Endothelial cell of umbilical vein (primary cell): ENCODE results near the gene RPS25. TPM values are rescaled to one million over a fixed set of nuclear protein-coding genes. Genes with fewer than 3 reads are reported as not detected.

ENCODE experiments used
- BruUV-seq: library from RNA; stranded (reverse); fragments of 400-500 nt; replicated peaks from 2 replicates; lab custom pipeline; 2021; lab: Mats Ljungman, UMichigan
- CTCF ChIA-PET: fragments of 300-600, 350-600 bp; sonication (Branson Sonifier 250); formaldehyde crosslinking; loops from one replicate; lab custom pipeline; 2021; ENCODE audit warnings: antibody characterized with exemption, inconsistent platforms; lab: Charles Lee
- POLR2A ChIA-PET: fragments of 300-600, 350-600 bp; sonication (Branson Sonifier 250); formaldehyde crosslinking; loops from one replicate; lab custom pipeline; 2021; ENCODE audit warnings: antibody characterized with exemption, inconsistent platforms; lab: Charles Lee
- DNase-seq: peaks from one replicate; pipeline ENCODE4 v3.0.0-alpha.2; 2011; ENCODE audit warnings: low read depth, low spot score
- FAIRE-seq: peaks from 2 replicates; lab custom pipeline; 2011; peaks lifted over from hg19 to GRCh38; lab: Jason Lieb, UNC
- H2AFZ ChIP-seq: 2 replicates; pipeline ENCODE4 v1.6.0; 2012; ENCODE audit warnings: low read depth, low read length, control low read depth, inconsistent platforms
- H3K27ac ChIP-seq: 2 replicates; pipeline ENCODE4 v1.5.1; 2011; ENCODE audit warnings: low read depth, mild to moderate bottlenecking, control low read depth, low read length, moderate library complexity; ENCODE audit not compliant: insufficient read depth
- H3K27me3 ChIP-seq, 2 experiments: 2 replicates each; pipeline versions ENCODE4 v1.6.0 to v1.6.1; 2011; ENCODE audit warnings: low read length in 2 of 2, mixed read lengths in 1 of 2; ENCODE audit not compliant: control insufficient read depth in 2 of 2, insufficient read depth in 2 of 2
- H3K36me3 ChIP-seq, 2 experiments: 2 replicates in 1 of 2; 3 replicates in 1 of 2; pipeline ENCODE4 v1.5.1; 2011; ENCODE audit warnings: low read length in 2 of 2, mild to moderate bottlenecking in 1 of 2, moderate library complexity in 1 of 2; ENCODE audit not compliant: control insufficient read depth in 2 of 2, insufficient read depth in 2 of 2; ENCODE audit errors: extremely low read depth in 1 of 2
- H3K4me1 ChIP-seq: 3 replicates; pipeline ENCODE4 v1.5.1; 2011; ENCODE audit warnings: mild to moderate bottlenecking, low read length; ENCODE audit not compliant: control insufficient read depth, insufficient read depth; ENCODE audit errors: extremely low read depth
- H3K4me2 ChIP-seq: 2 replicates; pipeline ENCODE4 v1.6.1; 2011; ENCODE audit warnings: low read length, control low read depth, mixed read lengths; ENCODE audit not compliant: insufficient read depth
- H3K4me3 ChIP-seq, 3 experiments: fragments of 200-600 bp in 1 of 3; sonication (generic), shearing (Covaris generic) in 1 of 3; replicated peaks in 1 of 3; 2 replicates each; pipeline ENCODE4 v1.5.1; 2011 to 2016; ENCODE audit warnings: control low read depth in 3 of 3, low read length in 3 of 3, mild to moderate bottlenecking in 2 of 3, inconsistent platforms in 1 of 3, low read depth in 1 of 3, moderate library complexity in 1 of 3; ENCODE audit not compliant: insufficient read depth in 1 of 3
- H3K79me2 ChIP-seq: 2 replicates; pipeline ENCODE4 v1.6.0; 2012; ENCODE audit warnings: low read length, inconsistent platforms; ENCODE audit not compliant: control insufficient read depth, insufficient read depth
- H3K9ac ChIP-seq: replicated peaks from 2 replicates; pipeline ENCODE3; 2011; ENCODE audit warnings: low read length, control low read depth; ENCODE audit not compliant: insufficient read depth; ENCODE audit errors: extremely low read depth
- H3K9me1 ChIP-seq: replicated peaks from 3 replicates; pipeline ENCODE4 v1.6.0; 2011; ENCODE audit warnings: mild to moderate bottlenecking, low read length; ENCODE audit not compliant: control insufficient read depth, insufficient read depth; ENCODE audit errors: extremely low read depth
- H3K9me3 ChIP-seq: replicated peaks from 2 replicates; pipeline ENCODE4 v1.5.1; 2012; ENCODE audit warnings: low read length, inconsistent platforms; ENCODE audit not compliant: control insufficient read depth, insufficient read depth
- H4K20me1 ChIP-seq: replicated peaks from 2 replicates; pipeline ENCODE3; 2011; ENCODE audit warnings: mild to moderate bottlenecking, low read length; ENCODE audit not compliant: control insufficient read depth, insufficient read depth; ENCODE audit errors: extremely low read depth
- CTCF ChIP-seq, 2 donors: IDR thresholded peaks; 1 replicate in 1 of 2; 2 replicates in 1 of 2; pipeline ENCODE4 v1.5.1; 2011; ENCODE audit warnings: low read length in 2 of 2, mild to moderate bottlenecking in 2 of 2, moderate library complexity in 2 of 2, control low read depth in 1 of 2, inconsistent platforms in 1 of 2, low read depth in 1 of 2; ENCODE audit not compliant: insufficient read depth in 1 of 2; ENCODE audit errors: extremely low read depth in 1 of 2
- EZH2 ChIP-seq: IDR thresholded peaks from 2 replicates; pipeline ENCODE4 v1.6.1; 2012; ENCODE audit warnings: borderline replicate concordance, low read depth, mild to moderate bottlenecking, moderate library complexity, low read length, inconsistent platforms; ENCODE audit not compliant: severe bottlenecking
- FOS ChIP-seq: IDR thresholded peaks from 2 replicates; pipeline ENCODE4 v1.6.1; 2011; ENCODE audit warnings: mild to moderate bottlenecking, low read length, moderate library complexity, borderline replicate concordance; ENCODE audit not compliant: insufficient read depth
- GATA2 ChIP-seq: IDR thresholded peaks from 2 replicates; pipeline ENCODE4 v1.7.0; 2011; ENCODE audit warnings: low read depth, mild to moderate bottlenecking, moderate library complexity, mixed read lengths, low read length; ENCODE audit not compliant: insufficient read length, insufficient read depth
- JUN ChIP-seq: IDR thresholded peaks from 2 replicates; pipeline ENCODE4 v1.6.1; 2011; ENCODE audit warnings: borderline replicate concordance, low read depth; ENCODE audit not compliant: insufficient read length, insufficient read depth
- MYC ChIP-seq: IDR thresholded peaks from one replicate; pipeline ENCODE4 v1.6.1; 2011; ENCODE audit warnings: mild to moderate bottlenecking, low read depth, low read length
- POLR2A ChIP-seq: IDR thresholded peaks from 2 replicates; pipeline ENCODE4 v1.6.1; 2012; ENCODE audit warnings: low read depth, mild to moderate bottlenecking, control low read depth, low read length
- POLR2AphosphoS5 ChIP-seq: IDR thresholded peaks from 2 replicates; pipeline ENCODE4 v1.6.1; 2012; ENCODE audit warnings: low read depth, mild to moderate bottlenecking, control low read depth, low read length, moderate library complexity; ENCODE audit not compliant: insufficient read depth
- dilution Hi-C: fragments of 300-500 bp; cut with MboI; formaldehyde crosslinking; loops from one replicate; pipeline ENCODE4 v1.15.0; 2019; ENCODE audit warnings: low sequenced_read_pairs; ENCODE audit not compliant: extremely low pct_ligation_motif_present
- intact Hi-C: fragments of 100-400 bp; cut with micrococcal nuclease; formaldehyde crosslinking; loops from one replicate; pipeline ENCODE4 v1.10.0; 2022
- polyA plus RNA-seq, 4 experiments: library from polyadenylated mRNA; depleted of rRNA in 3 of 4; stranded (reverse) in 3 of 4; unstranded in 1 of 4; fragments of >200 nt; gene quantifications; 2 replicates each; pipeline versions ENCODE4 v1.2.1 to v1.2.3, GENCODE V29; 2011 to 2012; ENCODE audit warnings: missing spikeins in 1 of 4
- total RNA-seq: library from RNA; stranded (reverse); gene quantifications from 2 replicates; pipeline ENCODE4 v1.2.3, GENCODE V29; 2021
- TF ChIP-seq, protein P1 (sequence below): IDR thresholded peaks from 2 replicates; pipeline ENCODE4 v1.6.1; 2011; ENCODE audit not compliant: insufficient read depth, insufficient read length

Gene RPS25
- total and polyA plus RNA-seq, 2 donors (not counting 3 experiments of a cell fraction or from before 2014, with no cell fraction given), result 887 to 992 TPM

- no peaks in the 10 kb centered on the region for H4K20me1 ChIP-seq
- H3K79me2 ChIP-seq, result peaks cover 16% of the 10 kb centered on the region
- no peak overlapping the region for H3K27ac ChIP-seq
- no peak for DNase-seq
- POLR2A ChIA-PET, result no interaction called here
- peaks cover 6 to 19% of the 10 kb centered on the region in 2 experiments for H3K36me3 ChIP-seq
- no peaks in the 10 kb centered on the region for H3K27me3 ChIP-seq
- no peak for TF ChIP-seq POLR2AphosphoS5
- TF ChIP-seq EZH2, result no peak
- TF ChIP-seq MYC, result no peak
- TF ChIP-seq, protein P1, sequence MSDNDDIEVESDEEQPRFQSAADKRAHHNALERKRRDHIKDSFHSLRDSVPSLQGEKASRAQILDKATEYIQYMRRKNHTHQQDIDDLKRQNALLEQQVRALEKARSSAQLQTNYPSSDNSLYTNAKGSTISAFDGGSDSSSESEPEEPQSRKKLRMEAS, result no peak
- TF ChIP-seq CTCF (IDR thresholded peaks at IDR 0.05; ENCODE audit: extremely low read depth in 1 of 2, insufficient read depth in 1 of 2, low read depth in 1 of 2, low read length in 2 of 2), result no peak
- TF ChIP-seq JUN, result no peak
- no peak for TF ChIP-seq GATA2
- no peak for TF ChIP-seq POLR2A
- no peak for TF ChIP-seq FOS
- no peak for FAIRE-seq
- H3K9ac ChIP-seq, result no peak overlapping the region
- H3K4me2 ChIP-seq, result no peak overlapping the region
- no peak overlapping the region for H3K4me3 ChIP-seq
- H3K9me1 ChIP-seq, result no peaks in the 10 kb centered on the region
- no peak overlapping the region for H2AFZ ChIP-seq
- CTCF ChIA-PET, result interaction anchor here (1.1 kb wide), 1 partner anchor 26 kb away, joined by 3 read pairs; no protein-coding TSS in a partner anchor
- H3K4me1 ChIP-seq, result peaks cover 19% of the 10 kb centered on the region
- no TSS peak for BruUV-seq
- intact Hi-C loops, result no loop called here
- dilution Hi-C loops, result no loop called here
- no peaks in the 10 kb centered on the region for H3K9me3 ChIP-seq
Measured at GRCh38 chr11:119023741-119024140, 5.6 kb upstream of the RPS25 start.
